GM21528 (cell line): ENCODE data around the gene DNMT3A.

ENCODE experiments used
- ATAC-seq: cut with Tn5 transposase; IDR thresholded peaks from one replicate; pipeline ENCODE4 v1.9.1; 2021; ENCODE audit warnings: mild to moderate bottlenecking, moderate library complexity; ENCODE audit not compliant: unreplicated experiment, low FRiP score

The DNMT3A gene

DNA sequence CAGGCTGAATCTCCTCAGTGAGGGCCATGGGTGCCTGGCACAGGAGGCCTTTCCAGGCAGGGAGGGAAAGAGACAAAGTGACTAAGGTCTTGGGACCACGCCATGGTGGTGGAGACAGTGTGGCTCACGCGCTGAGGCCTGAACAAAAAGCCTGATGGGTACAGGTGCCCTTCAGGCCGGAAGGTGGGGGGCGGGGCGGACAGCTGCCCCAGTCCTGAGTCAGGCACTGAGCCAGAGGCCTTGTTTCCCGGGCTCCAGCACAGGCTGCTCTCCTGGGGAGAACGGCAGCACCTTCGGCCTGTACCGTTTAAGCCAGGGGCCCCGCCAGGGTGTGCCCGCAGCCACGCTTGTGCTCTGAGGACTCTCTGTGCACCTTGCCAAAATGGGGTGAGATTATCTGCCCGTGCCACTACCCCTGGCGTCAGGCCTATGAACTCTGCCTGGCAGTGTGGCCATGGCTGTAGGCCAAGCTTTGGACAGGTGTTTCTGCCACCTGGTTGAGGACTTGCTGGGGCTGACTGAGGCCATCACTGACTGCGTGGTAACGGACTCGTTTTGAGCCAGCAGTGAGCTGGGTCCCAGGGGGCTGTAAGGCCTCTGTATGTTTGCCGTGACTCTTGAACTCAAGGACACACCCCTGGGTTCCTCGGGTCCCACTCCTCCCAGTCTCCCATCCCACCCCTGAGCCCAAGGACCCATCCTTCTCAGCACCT is 31.7 kb upstream of the DNMT3A start:
- ATAC-seq, result no peak

DNA sequence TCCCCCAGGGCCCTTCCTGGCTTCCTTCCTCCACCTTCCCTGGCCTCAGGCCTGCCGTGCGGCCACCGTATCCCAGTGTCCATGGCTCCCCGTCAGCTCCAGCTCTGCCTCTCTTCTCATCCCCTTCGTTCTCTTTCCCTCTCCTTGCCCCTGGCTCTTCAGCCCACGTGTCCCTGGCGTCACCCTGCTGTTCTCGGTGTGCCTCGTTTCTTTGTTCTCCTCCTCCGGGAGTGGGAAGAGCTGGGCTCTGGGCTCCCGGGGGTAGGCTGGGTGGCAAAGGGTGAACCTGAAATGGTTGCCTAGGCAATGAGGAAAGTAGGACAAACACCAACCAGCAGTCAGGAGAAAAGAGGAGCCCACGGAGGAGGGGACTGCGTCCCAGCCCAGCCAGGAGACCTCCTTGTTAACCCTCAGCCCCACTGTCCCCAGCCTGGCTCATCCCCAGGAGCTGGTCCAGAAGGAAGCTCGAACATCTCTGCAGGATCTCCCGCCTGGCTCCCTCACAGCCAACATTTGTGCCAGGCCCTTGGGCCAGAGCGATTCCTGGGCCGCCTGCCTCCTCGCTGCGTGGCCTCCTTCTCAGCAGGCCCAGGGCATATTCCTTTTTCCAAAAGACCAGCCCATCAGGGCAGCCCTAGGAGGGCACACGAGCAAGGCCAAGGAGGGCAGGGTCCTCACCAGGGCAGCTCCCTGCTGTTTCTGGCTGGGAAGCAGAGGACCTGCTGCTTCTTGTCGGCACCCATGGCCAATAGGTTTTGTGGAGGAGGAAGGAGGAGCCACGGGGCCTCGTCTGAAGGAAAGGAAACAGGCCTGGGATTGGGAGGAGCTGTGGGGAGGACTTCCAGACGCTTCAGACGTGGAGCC is 30.9 kb upstream of the DNMT3A start:
- no peak for ATAC-seq

DNA sequence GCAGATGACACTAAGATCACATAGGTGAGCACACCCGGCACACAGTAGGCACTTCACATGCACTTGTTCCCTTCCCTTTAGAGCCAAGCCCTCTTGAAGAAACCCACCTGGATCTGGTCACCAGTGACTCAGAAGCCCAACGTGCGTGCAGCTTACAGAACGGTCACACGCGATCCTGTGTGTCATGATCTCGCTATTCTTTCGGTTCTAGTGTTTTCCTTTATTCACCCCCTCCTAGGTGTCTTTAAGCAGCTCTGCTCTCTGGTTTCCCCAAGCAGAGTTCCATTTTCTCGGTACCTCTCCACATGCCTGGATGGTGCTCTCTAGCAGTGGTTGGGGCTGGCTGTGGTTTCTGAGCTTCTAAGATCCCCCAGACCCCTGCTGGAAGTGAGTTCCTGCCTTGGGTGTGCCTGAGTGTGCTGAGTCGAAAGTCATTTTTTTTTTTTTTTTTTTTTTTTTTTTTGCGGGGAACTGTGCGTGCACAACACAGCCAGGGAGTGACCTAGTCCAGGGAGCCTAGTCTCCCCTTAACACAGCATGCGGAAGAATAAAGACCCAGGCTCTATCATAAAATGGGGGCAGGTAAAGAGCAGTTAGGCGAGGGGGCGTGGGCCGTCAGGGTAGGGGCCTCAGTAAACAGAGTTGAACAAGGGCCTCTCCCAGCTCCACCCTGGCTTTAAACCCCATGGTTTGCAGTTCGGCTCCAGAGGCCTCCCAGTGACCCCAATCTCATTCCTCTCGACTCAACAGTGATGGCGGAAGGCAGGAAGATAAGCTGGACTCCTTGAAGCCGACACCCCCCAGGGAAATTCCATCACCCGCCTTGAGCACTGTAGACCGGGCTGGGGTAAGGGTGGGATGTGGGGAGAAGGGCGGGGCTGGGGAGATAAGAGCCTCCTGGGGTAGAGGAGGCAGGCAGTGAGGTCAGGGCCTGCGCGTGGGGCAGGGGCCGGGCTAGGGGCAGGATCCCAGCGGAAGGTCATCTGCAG is 29.8 kb upstream of the DNMT3A start:
- no peak for ATAC-seq

DNA sequence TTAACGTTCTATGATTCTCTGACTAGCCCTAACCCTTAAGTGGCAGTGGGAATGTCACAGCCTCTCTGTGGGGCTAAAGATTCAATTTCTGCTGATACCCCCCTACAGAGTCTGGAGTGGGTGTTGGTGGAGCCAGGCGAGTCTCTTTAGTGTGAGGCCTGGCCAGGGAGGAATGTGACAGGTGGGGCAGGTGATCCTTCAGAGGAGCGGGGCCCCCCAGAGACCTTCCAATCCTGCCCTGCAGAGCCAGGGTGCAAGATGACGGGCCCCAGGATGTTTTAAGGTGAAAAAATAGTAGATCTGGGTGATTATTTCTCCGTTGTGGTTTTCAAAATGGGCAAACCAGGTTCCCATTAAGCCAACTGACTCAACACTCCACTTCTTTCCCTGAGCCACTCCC is 28.2 kb upstream of the DNMT3A start:
- no peak for ATAC-seq

DNA sequence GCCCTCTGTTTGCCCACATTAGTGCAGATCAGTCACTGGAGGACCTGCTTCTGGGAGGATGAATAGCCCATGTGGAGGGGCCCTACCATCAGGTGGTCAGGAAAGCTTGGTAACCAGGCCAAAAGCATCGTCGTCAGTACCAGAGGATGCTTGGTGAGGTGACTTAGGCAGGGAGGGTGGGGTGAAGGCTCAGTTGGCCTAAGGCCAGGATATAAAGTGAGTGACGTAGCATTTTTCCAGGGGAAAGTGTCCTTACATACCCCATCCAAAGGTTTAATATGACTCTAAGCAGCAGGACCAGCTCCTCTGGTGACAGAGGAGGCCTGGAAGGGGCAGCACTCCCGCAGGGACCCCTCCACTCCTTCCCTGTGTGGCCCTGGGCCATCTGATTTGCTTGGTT is 27.7 kb upstream of the DNMT3A start:
- ATAC-seq, result no peak

DNA sequence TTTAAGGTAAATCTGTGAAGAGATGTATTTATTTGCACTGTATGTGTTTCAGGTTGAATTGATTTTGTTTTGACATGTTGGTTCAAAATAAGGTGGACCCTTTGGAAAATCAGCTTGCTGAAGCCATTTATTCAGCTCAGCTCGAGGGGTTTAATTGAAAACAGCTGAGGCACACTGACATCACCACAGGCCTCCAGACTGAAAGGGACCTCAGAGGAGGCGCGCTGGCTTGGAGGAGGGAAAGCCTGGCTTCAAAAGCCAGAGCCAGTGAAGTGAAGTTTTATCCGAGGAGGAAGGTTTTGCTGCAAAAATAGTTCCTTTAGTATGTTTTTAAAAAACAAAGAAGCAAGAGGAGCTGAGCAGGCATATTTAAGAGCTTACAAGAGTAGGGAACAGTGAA is 26.9 kb upstream of the DNMT3A start:
- ATAC-seq, result no peak

DNA sequence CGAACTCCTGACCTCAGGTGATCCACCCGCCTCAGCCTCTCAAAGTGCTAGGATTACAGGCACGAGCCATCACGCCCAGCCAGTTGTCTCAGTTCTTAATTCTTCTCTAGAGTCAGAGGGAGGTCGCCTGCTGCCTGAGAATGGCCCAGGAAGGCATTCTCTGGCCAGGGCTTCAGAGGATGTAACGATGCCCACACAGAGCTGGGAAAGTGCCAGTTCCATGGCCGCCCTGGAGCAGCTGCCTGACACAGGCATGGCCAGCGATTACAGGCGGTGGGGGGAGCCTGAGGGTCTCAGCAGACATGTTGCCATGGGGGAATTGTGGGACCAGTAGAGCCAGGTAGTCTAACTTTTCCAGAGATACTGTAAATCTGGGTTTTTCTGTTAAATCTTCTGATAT is 25.6 kb upstream of the DNMT3A start:
- ATAC-seq, result no peak

DNA sequence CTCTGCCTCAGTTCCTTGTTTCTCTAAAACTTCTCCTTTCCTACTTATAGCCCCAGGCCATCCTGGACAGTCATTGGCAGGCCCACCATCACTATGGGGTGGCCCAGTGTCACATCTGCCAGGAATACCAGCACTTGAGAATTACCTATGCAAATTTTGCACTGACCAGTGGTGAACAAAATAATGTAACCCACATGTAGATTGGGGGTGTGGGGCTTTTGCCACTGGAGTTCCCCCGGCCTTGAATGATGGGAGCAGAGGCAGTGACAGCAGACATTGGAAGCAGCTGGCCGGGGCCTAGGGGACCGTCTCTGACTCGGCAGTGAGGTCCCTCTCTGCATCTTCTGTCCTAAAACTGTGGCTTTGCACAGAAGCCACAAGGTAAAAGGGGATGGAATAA is 24.9 kb upstream of the DNMT3A start:
- ATAC-seq, result no peak

DNA sequence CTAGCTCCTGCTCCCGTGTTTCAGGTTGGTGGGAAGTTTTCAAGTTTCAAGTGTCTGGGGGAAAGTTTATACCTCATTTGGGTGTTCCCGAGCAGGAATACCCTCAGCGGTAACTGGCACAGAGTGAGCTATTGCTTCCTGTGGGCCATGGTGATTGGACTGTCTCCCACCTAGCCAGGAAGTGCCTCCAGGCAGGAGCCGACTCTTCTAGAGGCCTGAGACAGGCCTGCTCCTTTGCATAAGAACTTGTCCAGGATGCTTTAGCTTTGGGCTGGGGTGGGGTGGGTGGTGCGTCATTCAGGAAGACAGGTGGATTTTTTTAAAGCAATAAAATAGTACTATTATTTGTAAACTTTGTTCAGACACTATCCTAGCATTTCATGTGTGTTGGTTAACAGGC is 23.5 kb upstream of the DNMT3A start:
- ATAC-seq, result no peak

DNA sequence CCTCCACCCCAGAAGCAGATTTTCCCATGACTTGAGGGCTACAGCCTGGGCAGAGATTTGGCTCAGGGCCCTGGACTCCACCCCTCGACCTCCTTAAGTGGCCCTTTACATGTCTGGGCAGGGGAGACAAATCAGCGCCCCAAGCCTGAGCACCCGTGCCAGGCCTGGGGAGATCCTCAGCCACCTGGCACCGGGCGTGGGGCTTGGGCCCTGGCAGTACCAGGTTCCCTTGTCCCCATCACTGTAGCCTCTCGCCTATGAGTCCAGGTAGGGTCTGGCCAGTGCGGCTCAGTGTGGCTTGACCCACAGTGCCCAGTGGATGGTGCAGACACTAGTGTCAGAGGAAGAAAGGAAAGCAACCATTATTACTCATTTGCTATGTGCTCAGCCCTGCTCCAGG is 22.0 kb upstream of the DNMT3A start:
- ATAC-seq, result no peak

DNA sequence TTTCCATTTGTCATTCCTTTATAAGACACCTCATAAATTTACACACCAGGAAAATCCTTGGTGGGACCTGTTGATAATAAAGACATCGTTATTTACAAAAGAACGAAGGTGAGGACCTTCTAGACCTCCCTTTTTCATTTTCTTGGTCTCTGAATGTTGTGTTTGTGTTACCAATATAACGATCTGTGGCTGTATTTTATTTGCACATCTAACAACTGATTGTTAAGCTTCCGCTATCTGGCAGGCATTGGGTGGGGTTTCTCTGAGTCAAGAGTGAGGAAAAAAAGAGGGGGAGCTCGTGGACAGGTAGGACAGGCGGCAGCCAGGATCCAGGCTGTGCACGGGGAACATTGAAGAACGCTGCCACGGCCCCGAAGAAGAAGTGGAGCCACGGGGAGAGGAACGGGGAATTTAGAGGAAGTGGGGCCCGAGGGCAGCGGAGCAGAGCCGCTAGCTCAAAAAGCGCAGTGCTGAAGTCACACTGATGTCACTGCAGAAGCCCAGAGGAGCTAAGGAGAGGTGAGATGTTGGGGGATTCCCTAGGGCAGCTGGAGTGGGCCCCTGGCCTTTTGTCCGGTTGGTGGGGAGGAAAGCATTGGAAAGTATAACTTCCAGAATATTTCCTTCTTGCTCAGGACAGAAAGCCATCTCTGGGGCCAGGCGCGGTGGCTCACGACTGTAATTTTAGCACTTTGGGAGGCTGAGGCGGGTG is 20.9 kb upstream of the DNMT3A start:
- peak; percentile 64 for ATAC-seq

DNA sequence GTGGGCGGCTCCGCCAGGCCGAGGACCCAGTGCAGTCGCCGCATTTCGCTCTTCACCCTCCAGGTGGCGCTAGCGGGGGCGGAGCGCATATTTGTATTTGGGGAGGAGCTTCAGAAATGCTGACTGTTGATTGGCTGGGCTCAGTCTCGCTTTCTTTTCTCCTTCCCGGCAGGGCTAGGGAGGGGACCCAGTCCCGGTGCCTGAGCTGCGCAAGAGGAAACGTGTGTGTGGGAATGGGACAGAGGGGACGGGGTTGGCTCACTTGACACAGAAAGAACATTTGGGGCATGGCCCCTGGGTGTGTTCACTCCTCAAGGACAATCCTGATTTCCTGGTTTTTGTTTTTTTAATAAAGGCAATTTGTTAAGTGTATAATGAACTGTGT is 20.3 kb upstream of the DNMT3A start:
- ATAC-seq, result peak; percentile 81

DNA sequence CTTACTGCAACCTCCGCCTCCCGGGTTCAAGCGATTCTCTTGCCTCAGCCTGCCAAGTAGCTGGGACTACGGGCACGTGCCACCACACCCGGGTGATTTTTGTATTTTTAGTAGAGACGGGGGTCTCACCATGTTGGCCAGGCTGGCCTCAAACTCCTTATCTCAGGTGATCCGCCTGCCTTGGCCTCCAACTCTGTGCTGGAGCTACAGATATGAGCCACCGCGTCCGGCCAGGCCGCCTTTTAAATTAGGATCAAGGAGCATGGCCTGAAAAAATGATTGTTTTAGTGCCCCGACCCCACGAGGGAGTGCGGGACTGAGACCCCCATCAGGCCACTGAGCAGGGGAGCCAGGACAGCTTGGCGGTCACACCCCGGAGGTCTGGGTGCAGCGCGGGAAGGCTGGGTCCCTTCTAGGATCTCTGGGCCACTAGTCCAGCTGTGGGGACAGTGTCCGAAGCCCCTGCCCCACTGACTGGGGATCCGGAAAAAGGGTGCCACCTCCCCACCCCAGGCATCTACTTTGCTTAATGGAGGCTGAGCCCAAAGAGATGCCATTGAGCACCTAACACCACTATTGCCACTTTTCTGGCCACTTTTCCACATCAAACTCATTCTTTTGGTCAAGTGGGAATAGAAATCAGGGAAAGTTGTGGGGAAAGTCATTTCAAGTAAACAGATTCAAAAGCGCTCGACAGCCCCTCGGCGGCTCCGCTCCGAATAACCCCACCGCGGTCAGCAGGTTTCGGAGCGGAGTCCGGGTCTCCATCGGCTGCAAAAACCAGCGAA is 19.7 kb upstream of the DNMT3A start:
- no peak for ATAC-seq

DNA sequence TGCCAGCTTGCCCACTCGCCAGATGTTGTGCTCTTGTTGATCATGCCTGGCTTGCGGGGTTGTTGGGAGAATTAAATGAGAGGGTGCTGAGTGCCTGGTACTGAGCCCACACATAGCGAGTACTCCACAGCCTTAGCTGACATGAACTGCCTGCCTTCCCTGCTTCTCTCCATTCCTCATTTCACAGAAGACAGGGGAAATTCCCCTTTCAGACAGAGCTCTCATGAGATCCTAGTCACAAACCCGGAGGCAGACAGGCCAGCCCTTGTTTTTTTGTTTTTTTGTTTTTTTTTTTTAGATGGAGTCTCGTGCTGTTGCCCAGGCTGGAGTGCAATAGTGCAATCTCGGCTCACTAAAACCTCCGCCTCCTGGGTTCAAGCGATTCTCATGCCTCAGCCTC is 17.1 kb upstream of the DNMT3A start:
- ATAC-seq, result no peak

DNA sequence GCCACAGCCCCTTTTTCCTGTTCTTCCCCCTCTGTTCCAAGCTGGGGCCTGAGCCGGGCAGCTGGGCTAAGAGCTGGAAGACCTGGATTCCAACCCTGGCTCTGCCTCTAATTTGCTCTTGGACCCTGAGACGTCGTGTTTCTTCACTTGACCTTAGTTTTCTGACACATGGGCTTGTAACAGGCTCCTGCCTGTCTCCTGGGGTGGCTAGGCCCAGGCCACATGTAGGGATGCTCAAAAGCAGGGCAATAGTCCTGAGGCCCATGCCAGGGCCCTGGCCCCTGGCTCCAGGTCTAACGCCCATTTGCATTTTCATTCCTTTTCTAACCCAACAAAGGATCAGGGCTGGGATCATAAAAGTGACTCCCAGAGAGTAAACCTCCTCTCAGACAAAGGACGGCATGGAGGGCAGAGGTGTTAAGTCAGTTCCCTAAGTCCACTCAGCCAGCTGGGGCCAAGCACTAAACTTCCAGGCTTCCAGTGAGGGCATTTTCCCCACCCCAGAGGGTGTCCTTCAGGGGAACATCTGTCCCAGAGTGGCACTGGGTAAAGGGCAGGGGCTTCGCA is 16.6 kb upstream of the DNMT3A start:
- no peak for ATAC-seq

DNA sequence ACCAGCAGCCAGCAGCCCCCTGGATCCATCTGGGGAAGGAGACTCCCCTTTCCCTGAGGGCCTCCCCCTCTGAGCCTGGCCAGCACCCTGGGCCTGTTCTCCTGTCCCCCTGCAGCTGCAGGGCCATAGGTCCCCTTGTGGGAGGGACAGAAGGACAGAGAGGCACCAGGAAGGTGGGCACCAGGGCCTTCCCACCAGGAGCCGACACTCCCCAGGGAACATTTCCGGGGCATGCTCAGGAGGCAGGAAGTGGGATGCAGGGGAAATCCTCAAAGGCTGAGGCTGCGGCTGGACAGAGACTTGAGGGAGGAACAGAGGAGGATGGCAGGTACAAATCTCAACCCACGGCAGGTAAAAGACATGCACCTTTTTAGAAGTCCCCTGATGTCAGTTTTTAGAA is 14.4 kb upstream of the DNMT3A start:
- no peak for ATAC-seq

DNA sequence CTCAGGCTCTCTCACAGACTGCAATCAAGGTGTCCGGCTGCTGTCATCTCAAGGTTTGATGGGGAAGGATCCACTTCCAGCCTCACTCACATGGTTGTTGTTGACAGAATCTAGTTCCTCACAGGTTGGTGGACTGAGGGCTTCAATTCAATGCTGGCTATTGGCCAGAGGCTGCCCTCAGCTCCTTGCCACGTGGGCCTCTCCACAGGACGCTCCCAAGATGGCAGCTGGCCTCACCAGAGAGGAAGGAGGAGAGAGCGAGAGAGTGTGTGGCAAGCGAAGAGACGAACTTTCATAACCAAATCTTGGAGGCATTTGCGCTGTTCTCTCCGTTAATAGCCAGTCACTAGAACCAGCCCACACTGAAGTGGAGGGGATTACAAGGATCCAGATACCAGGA is 13.5 kb upstream of the DNMT3A start:
- no peak for ATAC-seq

DNA sequence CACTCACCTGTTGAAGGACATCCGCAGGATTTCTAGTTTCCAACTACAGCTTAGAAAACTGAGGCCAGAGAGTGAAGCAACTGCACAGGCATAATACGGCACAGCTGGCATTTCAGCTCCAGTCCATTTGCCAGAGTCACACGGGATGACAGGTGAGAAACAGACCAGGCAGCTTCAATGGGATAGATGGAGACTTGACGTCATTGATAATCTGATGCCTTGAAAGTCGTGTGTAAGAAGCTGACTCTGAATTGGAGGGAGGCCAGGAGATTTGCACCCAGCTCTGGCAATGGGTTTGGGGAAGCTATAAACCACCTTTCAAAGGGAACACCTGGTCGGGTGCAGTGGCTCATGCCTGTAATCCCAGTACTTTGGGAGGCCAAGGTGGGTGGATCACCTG is 12.4 kb upstream of the DNMT3A start:
- ATAC-seq, result no peak

DNA sequence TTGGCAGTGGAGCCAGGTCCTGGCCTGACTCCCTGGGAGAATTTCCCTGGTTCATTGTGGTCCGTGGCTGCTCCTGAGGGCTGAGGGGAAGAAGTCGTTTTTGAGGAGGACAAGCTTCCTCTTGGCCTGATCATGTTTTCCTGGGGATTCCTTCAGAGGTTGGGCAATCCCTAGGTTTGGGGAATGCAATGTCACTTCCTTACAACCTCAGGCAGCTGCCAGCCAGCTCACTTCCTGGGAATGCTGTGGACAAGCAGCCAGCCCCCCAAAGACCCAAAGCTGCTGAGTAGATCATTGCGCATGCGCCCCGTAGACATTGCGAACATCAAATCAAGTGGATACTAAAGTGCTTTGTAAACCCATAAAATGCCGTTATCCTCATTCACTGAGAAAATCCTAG is 7.7 kb upstream of the DNMT3A start:
- no peak for ATAC-seq
